ENCODE results near the gene MYBPC1. TPM values are rescaled to one million over a fixed set of nuclear protein-coding genes. Genes with fewer than 3 reads are reported as not detected.
"Not testable (repeated sequence)": the region's sequence is repeated elsewhere in the genome, so short reads cannot be mapped to it uniquely, and the experiment has no call there.

The MYBPC1 gene
- total RNA-seq, 1 experiment from 2014 or later = 0.70 TPM

DNA sequence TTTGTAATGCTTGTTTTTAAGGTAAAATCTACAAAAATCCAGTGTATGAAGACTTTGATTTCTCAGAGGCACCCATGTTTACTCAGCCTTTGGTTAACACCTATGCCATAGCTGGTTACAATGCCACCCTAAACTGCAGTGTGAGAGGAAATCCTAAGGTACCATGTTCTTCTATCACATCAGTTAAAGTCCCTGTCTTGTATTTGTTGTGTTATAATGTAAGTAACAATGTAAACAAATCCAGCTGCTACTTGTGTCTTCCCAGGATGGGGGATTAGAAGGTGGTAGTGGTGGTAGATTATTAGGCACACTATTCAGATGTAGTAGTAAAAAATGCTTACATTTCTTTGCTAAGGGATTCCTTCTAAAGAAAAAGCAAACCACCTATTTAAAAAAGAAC, 83.3 kb downstream of the MYBPC1 start:
- ChIA-PET POLR2A (interaction anchor here (1.3 kb wide), 1 partner anchor 11 kb away, joined by 3 read pairs; no protein-coding TSS in a partner anchor), CTCF (no interaction called here)
- no peak for DNase-seq (ENCODE audit: unreplicated experiment)
- Mint-ChIP-seq H3K36me3 (ENCODE audit: insufficient read depth, unreplicated experiment) (no peaks in the 10 kb centered on the region), H3K27me3 (ENCODE audit: insufficient read depth, unreplicated experiment) (no peaks in the 10 kb centered on the region), H3K27ac (ENCODE audit: low read depth, unreplicated experiment) (no peak overlapping the region), H3K4me3 (ENCODE audit: unreplicated experiment) (no peak overlapping the region), H3K4me1 (ENCODE audit: insufficient read depth, unreplicated experiment) (peaks cover 4% of the 10 kb centered on the region), H3K9me3 (ENCODE audit: unreplicated experiment) (no peaks in the 10 kb centered on the region)
- intact Hi-C loops (cut with micrococcal nuclease) = no loop called here
- TF ChIP-seq CTCF (IDR thresholded peaks at IDR 0.05; ENCODE audit: unreplicated experiment) = no peak
- BruUV-seq (replicated peaks) = no TSS peak

DNA sequence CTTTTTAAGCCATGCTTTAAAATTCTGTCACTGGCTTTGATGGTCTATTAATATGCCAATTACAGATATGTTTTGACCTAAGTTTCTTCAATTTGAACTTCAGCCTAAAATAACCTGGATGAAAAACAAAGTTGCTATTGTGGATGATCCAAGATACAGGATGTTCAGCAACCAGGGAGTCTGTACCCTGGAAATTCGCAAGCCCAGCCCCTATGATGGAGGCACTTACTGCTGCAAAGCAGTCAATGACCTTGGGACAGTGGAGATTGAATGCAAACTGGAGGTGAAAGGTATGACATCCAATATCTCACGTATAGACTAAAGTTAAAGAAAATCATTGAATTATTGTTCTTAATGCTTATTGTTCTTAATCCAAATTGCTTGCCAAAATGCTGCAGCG, 85.5 kb downstream of the MYBPC1 start:
- intact Hi-C loops (cut with micrococcal nuclease) = no loop called here
- Mint-ChIP-seq H3K4me1 (ENCODE audit: insufficient read depth, unreplicated experiment) (peaks cover 4% of the 10 kb centered on the region), H3K36me3 (ENCODE audit: insufficient read depth, unreplicated experiment) (no peaks in the 10 kb centered on the region), H3K27ac (ENCODE audit: low read depth, unreplicated experiment) (no peak overlapping the region), H3K27me3 (ENCODE audit: insufficient read depth, unreplicated experiment) (peaks cover 11% of the 10 kb centered on the region), H3K4me3 (ENCODE audit: unreplicated experiment) (no peak overlapping the region), H3K9me3 (ENCODE audit: unreplicated experiment) (no peaks in the 10 kb centered on the region)
- BruUV-seq (replicated peaks) = no TSS peak
- CTCF ChIA-PET = no interaction called here
- no peak for TF ChIP-seq CTCF (IDR thresholded peaks at IDR 0.05; ENCODE audit: unreplicated experiment)
- no peak for DNase-seq (ENCODE audit: unreplicated experiment)
- POLR2A ChIA-PET = no interaction called here

- no peak overlapping the region for H3K4me3 Mint-ChIP-seq (ENCODE audit: unreplicated experiment)
- CTCF ChIA-PET = no interaction called here
- intact Hi-C loops (cut with micrococcal nuclease) = no loop called here
- H3K4me1 Mint-ChIP-seq (ENCODE audit: insufficient read depth, unreplicated experiment) = peaks cover 4% of the 10 kb centered on the region
- H3K27ac Mint-ChIP-seq (ENCODE audit: low read depth, unreplicated experiment) = no peak overlapping the region
- BruUV-seq (replicated peaks) = no TSS peak
- TF ChIP-seq CTCF (IDR thresholded peaks at IDR 0.05; ENCODE audit: unreplicated experiment) = no peak
- H3K36me3 Mint-ChIP-seq (ENCODE audit: insufficient read depth, unreplicated experiment) = no peaks in the 10 kb centered on the region
- no peaks in the 10 kb centered on the region for H3K9me3 Mint-ChIP-seq (ENCODE audit: unreplicated experiment)
- peaks cover 11% of the 10 kb centered on the region for H3K27me3 Mint-ChIP-seq (ENCODE audit: insufficient read depth, unreplicated experiment)
- DNase-seq (ENCODE audit: unreplicated experiment) = no peak
- POLR2A ChIA-PET = no interaction called here
Measured at GRCh38 chr12:101680647-101681046, 85.9 kb downstream of the MYBPC1 start.

DNA sequence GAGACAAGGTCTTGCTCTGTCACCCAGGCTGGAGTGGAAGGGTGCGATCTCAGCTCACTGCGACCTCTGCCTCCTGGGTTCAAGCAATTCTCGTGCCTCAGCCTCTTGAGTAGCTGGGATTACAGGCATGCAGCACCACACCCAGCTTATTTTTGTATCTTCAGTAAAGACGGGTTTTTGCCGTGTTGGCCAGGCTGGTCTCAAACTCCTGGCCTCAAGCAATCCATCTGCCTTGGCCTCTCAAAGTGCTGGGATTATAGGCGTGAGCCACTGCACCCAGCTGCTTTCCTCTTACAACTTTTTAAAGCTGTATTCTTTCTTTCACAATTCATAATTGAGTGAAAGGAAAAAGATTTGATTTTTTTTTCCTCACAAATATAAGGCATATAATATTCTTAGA, 86.9 kb downstream of the MYBPC1 start:
- H3K4me1 Mint-ChIP-seq (ENCODE audit: insufficient read depth, unreplicated experiment); H3K9me3 Mint-ChIP-seq (ENCODE audit: unreplicated experiment); H3K36me3 Mint-ChIP-seq (ENCODE audit: insufficient read depth, unreplicated experiment); H3K27ac Mint-ChIP-seq (ENCODE audit: low read depth, unreplicated experiment); intact Hi-C loops (cut with micrococcal nuclease); BruUV-seq (replicated peaks); DNase-seq (ENCODE audit: unreplicated experiment); H3K4me3 Mint-ChIP-seq (ENCODE audit: unreplicated experiment): not testable (repeated sequence)
- ChIA-PET POLR2A (interaction anchor here (0.6 kb wide), 1 partner anchor 10 kb away, joined by 3 read pairs; no protein-coding TSS in a partner anchor), CTCF (interaction anchor here (0.5 to 1.1 kb wide), 4 partner anchors 12 to 201 kb away, joined by 3 to 4 read pairs (median 4); no protein-coding TSS in a partner anchor)
- peaks cover 11% of the 10 kb centered on the region for H3K27me3 Mint-ChIP-seq (ENCODE audit: insufficient read depth, unreplicated experiment)

DNA sequence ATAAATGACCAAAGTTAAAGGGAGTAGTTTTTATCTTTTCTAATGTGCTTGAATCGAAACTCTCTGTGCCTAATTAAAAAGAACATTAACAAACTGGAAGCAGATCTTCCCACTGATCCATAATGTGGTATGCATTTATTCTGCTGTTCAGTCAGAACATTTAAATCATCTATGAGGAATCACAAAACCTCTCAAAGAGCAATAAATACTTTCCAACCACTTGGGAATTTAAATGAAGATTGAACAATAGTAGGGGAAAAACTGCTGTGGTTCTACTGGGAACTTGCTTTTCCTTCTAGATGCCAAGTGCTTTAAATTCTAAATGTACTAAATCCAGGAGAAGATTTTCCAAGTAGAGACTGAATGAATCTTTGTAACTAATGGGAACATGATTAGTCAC, 90.3 kb downstream of the MYBPC1 start:
- intact Hi-C loops (cut with micrococcal nuclease) = no loop called here
- TF ChIP-seq CTCF (IDR thresholded peaks at IDR 0.05; ENCODE audit: unreplicated experiment) = no peak
- no TSS peak for BruUV-seq (replicated peaks)
- DNase-seq (ENCODE audit: unreplicated experiment) = no peak
- Mint-ChIP-seq H3K27me3 (ENCODE audit: insufficient read depth, unreplicated experiment) (peaks cover 11% of the 10 kb centered on the region), H3K36me3 (ENCODE audit: insufficient read depth, unreplicated experiment) (no peaks in the 10 kb centered on the region), H3K4me3 (ENCODE audit: unreplicated experiment) (no peak overlapping the region), H3K9me3 (ENCODE audit: unreplicated experiment) (no peaks in the 10 kb centered on the region), H3K4me1 (ENCODE audit: insufficient read depth, unreplicated experiment) (no peaks in the 10 kb centered on the region), H3K27ac (ENCODE audit: low read depth, unreplicated experiment) (no peak overlapping the region)
- ChIA-PET POLR2A (no interaction called here), CTCF (no interaction called here)

All from MCF 10A (cell line).